Astrocyte of the cerebellum (primary cell): ENCODE results near the gene PSMB5.

ENCODE experiments used
- DNase-seq: peaks from one replicate; pipeline ENCODE4 v3.0.0-alpha.2; 2011; ENCODE audit warnings: low read depth
- H3K4me3 ChIP-seq: 2 replicates; pipeline ENCODE4 v1.5.1; 2011; ENCODE audit warnings: mild to moderate bottlenecking, low read depth, low read length, moderate library complexity
- in situ Hi-C: cut with HindIII; loops from 2 replicates; pipeline ENCODE4 v1.10.0; 2017; ENCODE audit warnings: low sequenced_read_pairs
- TF ChIP-seq, protein P1 (sequence below): IDR thresholded peaks from 2 replicates; pipeline ENCODE4 v1.5.1; 2012; ENCODE audit warnings: low read length, low read depth, moderate library complexity, mild to moderate bottlenecking; ENCODE audit errors: missing control alignments

The PSMB5 gene

DNA sequence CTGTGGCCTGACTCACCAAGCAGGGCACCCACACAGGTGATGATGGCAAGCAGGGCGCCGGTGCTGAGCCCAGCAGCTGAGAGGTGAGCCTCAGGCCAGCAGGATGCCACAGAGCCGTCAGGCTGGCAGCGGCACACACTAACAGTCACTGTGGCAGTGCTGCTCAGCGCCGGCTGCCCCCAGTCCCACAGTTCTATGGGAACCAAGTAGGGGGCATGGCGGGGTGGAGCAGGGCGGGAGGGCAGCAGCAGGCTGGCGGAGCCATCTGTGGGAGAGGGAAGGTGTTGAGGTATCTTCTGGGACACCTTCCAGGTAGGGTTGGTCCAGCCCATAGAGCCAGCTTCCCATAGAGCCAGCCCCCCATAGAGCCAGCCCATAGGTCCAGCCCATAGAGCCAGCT is 14.3 kb upstream of the PSMB5 start:
- TF ChIP-seq, protein P1, sequence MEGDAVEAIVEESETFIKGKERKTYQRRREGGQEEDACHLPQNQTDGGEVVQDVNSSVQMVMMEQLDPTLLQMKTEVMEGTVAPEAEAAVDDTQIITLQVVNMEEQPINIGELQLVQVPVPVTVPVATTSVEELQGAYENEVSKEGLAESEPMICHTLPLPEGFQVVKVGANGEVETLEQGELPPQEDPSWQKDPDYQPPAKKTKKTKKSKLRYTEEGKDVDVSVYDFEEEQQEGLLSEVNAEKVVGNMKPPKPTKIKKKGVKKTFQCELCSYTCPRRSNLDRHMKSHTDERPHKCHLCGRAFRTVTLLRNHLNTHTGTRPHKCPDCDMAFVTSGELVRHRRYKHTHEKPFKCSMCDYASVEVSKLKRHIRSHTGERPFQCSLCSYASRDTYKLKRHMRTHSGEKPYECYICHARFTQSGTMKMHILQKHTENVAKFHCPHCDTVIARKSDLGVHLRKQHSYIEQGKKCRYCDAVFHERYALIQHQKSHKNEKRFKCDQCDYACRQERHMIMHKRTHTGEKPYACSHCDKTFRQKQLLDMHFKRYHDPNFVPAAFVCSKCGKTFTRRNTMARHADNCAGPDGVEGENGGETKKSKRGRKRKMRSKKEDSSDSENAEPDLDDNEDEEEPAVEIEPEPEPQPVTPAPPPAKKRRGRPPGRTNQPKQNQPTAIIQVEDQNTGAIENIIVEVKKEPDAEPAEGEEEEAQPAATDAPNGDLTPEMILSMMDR = no peak
- DNase-seq = no peak
- H3K4me3 ChIP-seq = no peak overlapping the region
- in situ Hi-C loops = loop anchor here (10.0 kb wide), 1 partner anchor 54 kb away; no protein-coding TSS in a partner anchor

DNA sequence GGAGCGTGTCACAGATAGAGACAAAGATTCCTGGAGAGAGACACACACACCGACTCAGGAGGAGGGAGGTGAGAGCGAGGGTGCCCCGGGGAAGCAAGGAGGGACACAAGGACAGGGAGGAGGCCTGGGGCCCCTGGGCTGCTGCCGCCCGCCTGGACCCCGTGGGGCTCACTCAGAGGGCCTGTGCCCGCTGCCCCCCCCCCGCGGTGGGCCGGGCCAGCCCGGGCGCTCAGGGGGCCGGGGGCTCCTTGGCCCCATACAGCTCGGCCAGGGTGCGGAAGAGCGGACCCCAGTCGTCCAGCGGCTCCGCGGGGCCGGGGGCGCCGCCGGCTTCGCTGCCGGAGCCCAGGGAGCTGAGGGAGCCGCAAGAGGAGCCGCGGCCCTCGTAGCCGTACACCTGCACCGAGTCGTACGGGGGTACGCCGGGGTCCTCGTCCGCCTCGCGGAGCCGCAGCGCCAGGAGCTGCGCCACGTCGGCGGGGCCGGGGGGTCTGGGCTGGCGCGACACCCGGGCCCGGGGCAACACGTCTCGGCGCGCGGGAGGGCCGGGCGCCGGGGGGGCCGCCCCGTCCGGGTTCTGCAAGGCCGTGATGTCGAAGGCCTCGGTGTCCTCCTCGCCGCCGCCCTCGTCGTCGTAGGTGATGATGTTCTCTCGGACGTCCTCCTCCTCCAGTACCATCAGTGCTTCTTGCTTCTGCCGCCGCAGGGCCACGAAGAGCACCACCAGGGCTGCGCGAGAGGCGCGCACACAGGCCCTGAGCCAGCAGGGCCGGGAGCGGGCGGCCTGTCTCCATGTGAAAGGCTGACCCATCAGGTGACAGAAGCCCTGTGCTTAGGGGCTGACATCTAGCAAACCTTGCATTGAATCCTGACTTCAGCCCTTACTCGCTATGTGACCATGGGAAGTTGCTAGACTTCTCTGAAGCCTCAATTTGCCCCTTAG is 13.3 kb upstream of the PSMB5 start:
- no peak for DNase-seq
- TF ChIP-seq, protein P1 = no peak
- H3K4me3 ChIP-seq = no peak overlapping the region
- in situ Hi-C loops = loop anchor here (10.0 kb wide), 1 partner anchor 53 kb away; no protein-coding TSS in a partner anchor

DNA sequence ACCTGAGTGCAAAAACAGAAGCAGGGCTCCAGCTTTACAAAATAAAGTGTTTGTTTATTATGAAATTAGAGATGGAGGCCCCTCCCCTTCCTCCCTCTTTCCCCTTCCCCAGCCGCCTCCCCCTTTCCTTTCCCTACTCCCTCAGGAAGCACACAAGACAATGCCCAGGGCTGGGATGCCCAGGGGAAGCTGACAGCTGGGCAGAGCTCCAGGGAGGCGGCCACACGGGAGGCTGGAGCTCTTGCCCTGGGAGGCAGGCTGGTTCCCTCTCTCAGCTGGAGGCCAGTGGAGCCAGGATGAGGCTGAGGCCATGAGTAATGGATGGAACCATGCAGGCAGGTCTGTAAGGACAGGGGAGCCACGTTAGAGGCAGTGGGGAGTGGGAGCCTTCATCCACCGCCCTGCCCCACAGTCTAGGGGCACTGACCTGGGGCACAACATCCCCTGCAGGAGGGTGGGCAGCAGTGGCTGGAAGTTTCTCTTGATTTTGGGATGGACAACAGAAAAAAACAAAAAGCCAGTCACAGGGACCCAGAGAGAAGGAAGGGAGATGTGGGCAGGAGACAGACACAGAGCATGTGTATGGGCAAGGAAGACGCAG is 12.4 kb upstream of the PSMB5 start:
- in situ Hi-C loops = loop anchor here (10.0 kb wide), 1 partner anchor 52 kb away; no protein-coding TSS in a partner anchor
- DNase-seq = no peak
- TF ChIP-seq, protein P1 = no peak

DNA sequence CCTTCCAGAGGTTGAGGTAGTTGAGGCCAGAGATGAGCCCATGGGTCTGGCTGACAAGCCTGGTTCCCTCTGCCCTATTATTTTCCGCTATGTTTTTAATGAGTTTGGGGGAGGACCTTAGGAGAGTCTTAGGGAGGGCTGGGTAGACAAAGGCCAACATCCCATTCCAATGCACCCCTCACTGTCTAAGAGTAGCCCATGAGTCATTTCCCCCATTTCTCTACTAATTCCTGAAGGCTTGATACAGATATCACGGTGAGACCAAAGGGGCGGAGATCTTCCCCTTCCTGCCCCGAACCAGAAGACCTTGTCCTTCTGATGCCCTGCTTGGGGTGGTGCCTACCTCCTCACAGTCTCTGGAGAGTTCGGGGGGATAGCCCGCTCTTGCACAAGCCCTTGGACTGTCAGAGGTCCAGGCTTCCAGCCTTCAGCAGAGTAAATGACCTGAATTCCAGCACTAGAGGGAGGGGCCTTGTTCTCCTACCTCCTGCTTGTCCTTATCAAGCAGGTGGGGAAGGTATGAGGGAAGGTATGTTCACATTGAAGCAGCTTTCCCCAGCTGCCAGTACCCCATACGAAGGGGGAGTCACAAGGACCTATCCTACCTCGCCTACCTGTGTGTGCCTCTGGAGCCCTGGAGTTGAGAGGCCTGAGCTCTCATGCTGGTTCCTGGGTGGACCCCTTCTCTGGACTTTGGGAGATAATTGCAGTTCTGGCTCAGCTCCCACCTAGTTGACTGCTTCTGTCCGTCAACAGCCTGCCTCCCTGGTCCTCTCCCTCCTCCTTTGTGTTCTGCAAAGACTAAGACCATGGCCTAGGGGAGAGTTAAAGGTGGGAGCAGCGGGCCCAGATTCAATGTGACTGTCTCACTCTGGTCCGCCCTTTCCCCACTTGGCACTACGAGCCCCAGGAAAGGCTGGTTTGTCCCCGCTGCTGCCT is 11.0 kb upstream of the PSMB5 start:
- TF ChIP-seq, protein P1 = no peak
- no peak overlapping the region for H3K4me3 ChIP-seq
- no peak for DNase-seq
- in situ Hi-C loops = loop anchor here (10.0 kb wide), 1 partner anchor 51 kb away; no protein-coding TSS in a partner anchor

More for the DNA sequence above, 12.4 kb upstream of the PSMB5 start:
- no peak overlapping the region for H3K4me3 ChIP-seq

DNA sequence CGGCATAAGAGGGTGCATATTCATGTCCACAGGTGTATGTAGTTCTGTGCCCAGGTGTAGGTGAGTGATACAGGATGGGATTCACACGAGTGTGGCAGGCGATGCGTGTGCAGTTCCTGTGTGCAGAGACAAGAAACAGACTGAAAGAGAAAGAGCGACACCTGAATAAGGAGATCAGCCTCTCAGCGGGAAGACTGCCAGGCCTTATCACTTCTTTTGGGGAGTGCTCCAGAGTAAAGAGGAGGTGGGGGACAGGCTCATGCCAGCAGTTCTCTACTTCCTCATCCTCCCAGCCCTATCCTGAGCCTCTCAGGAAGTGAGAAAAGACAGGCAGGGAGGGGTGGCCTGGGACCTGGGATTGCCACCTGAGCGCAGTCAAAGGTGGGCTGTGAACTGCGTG is 10.1 kb upstream of the PSMB5 start:
- no peak for DNase-seq
- H3K4me3 ChIP-seq = no peak overlapping the region
- TF ChIP-seq, protein P1 = no peak
- in situ Hi-C loops = loop anchor here (10.0 kb wide), 1 partner anchor 50 kb away; no protein-coding TSS in a partner anchor
